SU-DHL-6 (cell line): ENCODE data around the gene ANKIB1.

ENCODE experiments used
- EZH2phosphoT487 ChIP-seq: fragments of 200-600 bp; sonication (generic), shearing (Covaris generic); conservative IDR thresholded peaks from 2 replicates; pipeline ENCODE4 v1.6.1; 2018; ENCODE audit warnings: mild to moderate bottlenecking, antibody characterized with exemption, low read length, moderate library complexity, mixed read lengths
- TF ChIP-seq, protein P1 (sequence below): fragments of 200-600 bp; sonication (generic); IDR thresholded peaks from one replicate; pipeline ENCODE4 v1.5.1; 2017; ENCODE audit warnings: antibody characterized with exemption, mild to moderate bottlenecking, low read length, moderate library complexity; ENCODE audit not compliant: insufficient read depth, poor library complexity, severe bottlenecking

DNA sequence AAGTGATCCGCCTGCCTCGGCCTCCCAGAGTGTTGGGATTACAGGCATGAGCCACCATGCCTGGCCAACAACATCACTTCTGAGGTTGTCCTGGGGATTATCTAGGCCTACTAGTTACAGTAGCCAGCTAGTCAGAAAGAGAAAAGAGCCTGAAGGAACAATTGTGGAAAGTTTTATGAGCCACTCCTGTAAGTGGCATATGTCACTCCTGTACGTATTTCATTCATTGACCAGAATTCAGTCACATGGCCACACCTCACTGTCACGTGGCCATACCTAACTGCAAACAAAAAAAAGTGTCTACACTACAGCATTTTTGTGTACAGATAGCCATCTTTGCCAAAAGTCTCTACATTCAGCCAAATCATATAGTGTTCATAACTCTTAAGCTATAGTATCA, 85.7 kb downstream of the ANKIB1 start:
- TF ChIP-seq, protein P1, sequence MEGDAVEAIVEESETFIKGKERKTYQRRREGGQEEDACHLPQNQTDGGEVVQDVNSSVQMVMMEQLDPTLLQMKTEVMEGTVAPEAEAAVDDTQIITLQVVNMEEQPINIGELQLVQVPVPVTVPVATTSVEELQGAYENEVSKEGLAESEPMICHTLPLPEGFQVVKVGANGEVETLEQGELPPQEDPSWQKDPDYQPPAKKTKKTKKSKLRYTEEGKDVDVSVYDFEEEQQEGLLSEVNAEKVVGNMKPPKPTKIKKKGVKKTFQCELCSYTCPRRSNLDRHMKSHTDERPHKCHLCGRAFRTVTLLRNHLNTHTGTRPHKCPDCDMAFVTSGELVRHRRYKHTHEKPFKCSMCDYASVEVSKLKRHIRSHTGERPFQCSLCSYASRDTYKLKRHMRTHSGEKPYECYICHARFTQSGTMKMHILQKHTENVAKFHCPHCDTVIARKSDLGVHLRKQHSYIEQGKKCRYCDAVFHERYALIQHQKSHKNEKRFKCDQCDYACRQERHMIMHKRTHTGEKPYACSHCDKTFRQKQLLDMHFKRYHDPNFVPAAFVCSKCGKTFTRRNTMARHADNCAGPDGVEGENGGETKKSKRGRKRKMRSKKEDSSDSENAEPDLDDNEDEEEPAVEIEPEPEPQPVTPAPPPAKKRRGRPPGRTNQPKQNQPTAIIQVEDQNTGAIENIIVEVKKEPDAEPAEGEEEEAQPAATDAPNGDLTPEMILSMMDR, result no peak
- TF ChIP-seq EZH2phosphoT487, result no peak
